Head of caudate nucleus (tissue), 42 donors: ENCODE results near the gene CFAP58.

ENCODE experiments used
- DNase-seq, 42 donors: peaks; one replicate each; pipeline versions ENCODE4 v3.0.0 to v3.0.0-alpha.2; 2020 to 2021; ENCODE audit warnings: mixed read lengths in 7 of 42
- intact Hi-C: fragments of 100-400 bp; cut with DNase I; formaldehyde crosslinking; loops from one replicate; pipeline ENCODE4 v1.15.0; 2022

The CFAP58 gene

GRCh38 chr10:104332243-104333031, 21.2 kb upstream of the CFAP58 start:
- intact Hi-C loops: no loop called here
- peak in 5 of 42 donors; percentile 1 to 26 (median 3) for DNase-seq

- intact Hi-C loops: no loop called here
- peak in 6 of 42 donors; percentile 1 to 19 (median 10) for DNase-seq
Measured at GRCh38 chr10:104333032-104333727, 20.5 kb upstream of the CFAP58 start.

- intact Hi-C loops: no loop called here
- DNase-seq: peak in 7 of 42 donors; percentile 1 to 40 (median 7)
Measured at GRCh38 chr10:104333728-104334373, 19.8 kb upstream of the CFAP58 start.

GRCh38 chr10:104334561-104334960, 19.1 kb upstream of the CFAP58 start:
- intact Hi-C loops: no loop called here
- peak in 2 of 42 donors; percentile 1 to 25 for DNase-seq

DNA sequence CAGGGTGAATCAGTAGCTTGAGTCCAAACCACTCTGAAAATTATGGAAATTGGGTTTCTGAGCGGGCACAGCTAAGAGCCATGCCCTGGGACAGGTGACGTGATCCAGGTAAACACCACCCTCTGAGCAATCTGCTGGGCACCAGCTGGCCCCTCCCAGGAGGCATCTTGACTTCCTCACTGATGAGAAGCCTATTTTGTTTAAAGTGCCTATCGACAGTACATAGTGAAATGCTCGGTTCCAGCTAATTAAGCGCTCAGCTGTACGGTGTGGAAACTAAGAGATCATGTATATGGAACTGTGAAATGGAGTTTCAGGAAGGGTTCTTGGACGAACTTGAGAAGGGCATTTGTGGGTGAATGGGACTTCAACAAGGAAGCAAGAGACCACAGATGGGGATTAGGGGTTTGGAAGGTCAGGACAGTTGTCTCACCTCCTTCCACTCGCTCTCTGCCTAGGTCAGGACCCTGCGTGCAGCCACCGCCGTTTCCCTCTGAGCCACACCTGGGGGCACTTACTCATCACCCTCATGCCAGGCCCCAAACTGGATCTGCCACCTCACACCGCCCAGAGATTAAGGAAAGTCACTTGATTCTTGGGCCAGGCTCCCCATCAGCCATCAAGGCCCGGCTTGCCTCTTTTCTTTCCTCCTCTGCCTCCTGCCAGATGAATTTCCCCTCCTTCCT, 18.5 kb upstream of the CFAP58 start:
- peak in 7 of 42 donors; percentile 4 to 34 (median 7) for DNase-seq
- intact Hi-C loops: no loop called here

- intact Hi-C loops: no loop called here
- DNase-seq: peak in 7 of 42 donors; percentile 6 to 43 (median 25)
Measured at GRCh38 chr10:104336821-104337467, 16.7 kb upstream of the CFAP58 start.

DNA sequence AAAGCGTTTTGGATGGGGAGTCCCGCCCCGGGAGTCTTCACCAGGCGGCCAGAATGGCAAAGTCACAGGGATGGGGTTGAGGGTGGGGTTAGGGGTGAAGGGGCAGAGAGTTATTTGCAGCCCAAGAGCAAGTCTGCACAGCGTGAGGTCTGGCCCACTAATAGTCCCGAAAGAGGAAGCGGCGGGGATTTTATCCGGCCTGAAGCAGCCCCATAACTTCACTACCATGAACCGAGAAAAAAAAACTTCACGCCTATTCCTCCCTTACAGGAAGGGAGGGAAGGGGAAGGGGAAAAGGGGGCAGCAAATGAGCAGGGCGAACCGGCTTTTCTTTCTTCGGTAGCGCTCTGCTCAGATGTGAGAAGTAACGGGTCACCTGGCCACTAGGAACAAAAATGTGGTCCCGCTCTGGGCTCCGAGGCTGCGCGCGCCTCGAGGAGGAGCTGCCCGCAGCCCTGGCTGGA, 16.1 kb upstream of the CFAP58 start:
- intact Hi-C loops: no loop called here
- DNase-seq: peak in 9 of 42 donors; percentile 29 to 64 (median 39)

DNA sequence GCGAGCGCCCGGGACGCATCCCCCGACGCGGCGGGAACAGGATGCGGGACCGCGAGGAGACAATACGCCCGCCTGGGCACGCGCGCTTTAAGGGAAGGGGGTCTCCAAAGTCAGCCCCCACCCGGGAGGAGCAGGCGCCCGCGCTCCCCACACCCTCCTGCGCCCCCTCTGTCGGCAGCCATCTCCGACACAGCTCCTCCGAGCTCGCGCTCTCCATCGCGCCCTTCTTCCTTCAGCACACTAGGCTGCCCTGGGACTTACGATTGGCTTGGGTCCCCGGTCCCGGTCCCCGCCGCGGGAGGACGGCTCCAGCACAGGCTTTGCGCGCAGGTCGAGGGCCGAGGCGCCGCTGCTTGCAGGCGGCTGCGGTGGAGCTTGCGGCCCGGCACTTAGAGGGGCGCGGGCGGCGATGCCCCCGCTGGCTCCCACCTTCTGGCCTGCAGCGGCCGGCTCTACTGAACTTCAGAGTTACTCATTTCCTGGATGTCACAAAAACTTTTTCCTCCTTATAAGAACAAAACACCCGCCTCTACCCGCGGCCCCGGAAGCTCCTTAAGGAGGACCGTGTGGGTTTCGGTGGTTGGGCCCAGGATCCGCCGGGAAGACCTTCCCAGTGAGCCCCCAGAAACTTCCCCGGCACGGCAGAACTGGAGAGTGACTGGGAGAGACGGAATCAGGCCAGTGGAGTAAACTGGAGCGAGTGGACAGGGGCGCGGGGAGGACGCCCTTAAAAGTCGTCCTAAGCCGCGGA, 15.5 kb upstream of the CFAP58 start, which contains the start of gene ITPRIP:
Gene ITPRIP, minus strand, starts transcription at position 481 of the 751 bp plus-strand sequence. CDS start 22,414 bp downstream, outside the sequence.
- intact Hi-C loops: no loop called here
- peak in 39 of 42 donors; percentile 34 to 78 (median 59) for DNase-seq

- DNase-seq: peak in 4 of 42 donors; percentile 41 to 58 (median 50)
- intact Hi-C loops: no loop called here
Measured at GRCh38 chr10:104339469-104340110, 14.0 kb upstream of the CFAP58 start.

DNA sequence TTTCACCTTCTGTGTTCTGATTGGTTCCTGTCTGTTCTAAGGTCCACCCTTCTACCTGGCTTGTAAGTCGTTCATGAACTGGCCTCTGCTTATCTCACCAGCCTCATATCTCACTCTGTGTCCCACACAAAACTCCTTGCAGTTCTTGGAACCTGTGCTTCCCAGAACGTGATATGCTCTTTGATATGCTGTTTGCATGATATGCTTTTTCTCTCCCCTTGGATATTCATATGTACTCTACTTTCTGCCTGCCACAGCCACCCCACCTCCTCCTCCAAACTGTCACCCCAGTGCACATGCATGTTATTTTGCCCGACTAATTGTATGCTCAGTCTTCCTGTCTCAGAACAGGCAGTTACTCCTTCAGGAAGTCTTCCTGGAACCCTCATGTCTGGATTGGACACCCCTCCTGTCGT, 13.5 kb upstream of the CFAP58 start:
- intact Hi-C loops: no loop called here
- peak in 3 of 42 donors; percentile 3 to 30 (median 25) for DNase-seq

DNA sequence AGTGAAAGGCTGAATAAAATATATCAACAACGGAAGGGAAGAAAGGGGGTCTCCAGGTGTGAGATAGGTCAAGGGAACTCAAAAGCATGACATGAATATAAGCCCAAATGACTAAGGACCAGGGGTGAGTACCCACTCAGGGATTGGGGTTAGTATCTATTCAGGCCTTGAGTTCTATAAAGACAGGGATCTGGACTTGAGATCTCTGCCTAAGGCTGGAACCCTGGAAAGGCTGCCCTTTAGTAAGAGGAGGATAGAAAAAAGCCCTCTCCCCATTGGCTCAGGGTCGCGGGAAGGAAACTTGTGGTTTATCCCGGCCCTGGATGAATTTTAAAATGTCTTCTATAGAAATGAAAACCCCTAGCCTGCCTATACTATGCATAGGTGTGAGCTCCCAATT, 13.0 kb upstream of the CFAP58 start:
- peak in 1 of 42 donors; percentile 34 for DNase-seq
- intact Hi-C loops: no loop called here

GRCh38 chr10:104342941-104343411, 10.7 kb upstream of the CFAP58 start:
- DNase-seq: no peak
- intact Hi-C loops: no loop called here

- intact Hi-C loops: no loop called here
- no peak for DNase-seq
Measured at GRCh38 chr10:104344219-104344618, 9.4 kb upstream of the CFAP58 start.

DNA sequence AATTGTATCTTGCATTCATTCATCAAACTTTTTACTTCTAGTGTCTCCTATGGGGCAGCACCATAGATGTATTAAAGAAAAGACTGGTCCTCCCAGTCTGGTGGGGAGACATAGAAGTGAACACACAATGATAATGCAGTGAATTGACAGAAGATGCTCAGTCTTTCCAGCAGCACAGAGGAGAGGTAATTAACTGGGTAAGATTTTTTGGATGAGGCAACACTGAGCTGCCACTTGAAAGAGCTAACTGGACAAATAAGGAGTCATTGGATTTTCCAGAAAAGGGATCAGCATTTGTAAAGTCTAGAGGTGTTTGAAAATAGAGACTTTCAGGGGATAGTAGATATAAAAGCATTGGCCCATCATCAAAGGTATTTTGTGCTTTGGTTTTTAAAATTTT, 8.1 kb upstream of the CFAP58 start:
- intact Hi-C loops: no loop called here
- no peak for DNase-seq

GRCh38 chr10:104345941-104346340, 7.7 kb upstream of the CFAP58 start:
- DNase-seq: no peak
- intact Hi-C loops: no loop called here

- intact Hi-C loops: no loop called here
- DNase-seq: no peak
Measured at GRCh38 chr10:104347295-104348045, 6.2 kb upstream of the CFAP58 start.
